ENCODE results near the gene SLC25A20.
A peak's percentile ranks its signal among the peaks of the same experiment; 100 is the strongest.
"Not testable (repeated sequence)": the region's sequence is repeated elsewhere in the genome, so short reads cannot be mapped to it uniquely, and the experiment has no call there.

Gene SLC25A20

GRCh38 chr3:48926425-48927392 is 28.0 kb upstream of the SLC25A20 start:
- no peak for DNase-seq (ENCODE audit: low read depth, low spot score)
- in situ Hi-C loops (cut with HindIII; ENCODE audit: low sequenced_read_pairs) = no loop called here

DNA sequence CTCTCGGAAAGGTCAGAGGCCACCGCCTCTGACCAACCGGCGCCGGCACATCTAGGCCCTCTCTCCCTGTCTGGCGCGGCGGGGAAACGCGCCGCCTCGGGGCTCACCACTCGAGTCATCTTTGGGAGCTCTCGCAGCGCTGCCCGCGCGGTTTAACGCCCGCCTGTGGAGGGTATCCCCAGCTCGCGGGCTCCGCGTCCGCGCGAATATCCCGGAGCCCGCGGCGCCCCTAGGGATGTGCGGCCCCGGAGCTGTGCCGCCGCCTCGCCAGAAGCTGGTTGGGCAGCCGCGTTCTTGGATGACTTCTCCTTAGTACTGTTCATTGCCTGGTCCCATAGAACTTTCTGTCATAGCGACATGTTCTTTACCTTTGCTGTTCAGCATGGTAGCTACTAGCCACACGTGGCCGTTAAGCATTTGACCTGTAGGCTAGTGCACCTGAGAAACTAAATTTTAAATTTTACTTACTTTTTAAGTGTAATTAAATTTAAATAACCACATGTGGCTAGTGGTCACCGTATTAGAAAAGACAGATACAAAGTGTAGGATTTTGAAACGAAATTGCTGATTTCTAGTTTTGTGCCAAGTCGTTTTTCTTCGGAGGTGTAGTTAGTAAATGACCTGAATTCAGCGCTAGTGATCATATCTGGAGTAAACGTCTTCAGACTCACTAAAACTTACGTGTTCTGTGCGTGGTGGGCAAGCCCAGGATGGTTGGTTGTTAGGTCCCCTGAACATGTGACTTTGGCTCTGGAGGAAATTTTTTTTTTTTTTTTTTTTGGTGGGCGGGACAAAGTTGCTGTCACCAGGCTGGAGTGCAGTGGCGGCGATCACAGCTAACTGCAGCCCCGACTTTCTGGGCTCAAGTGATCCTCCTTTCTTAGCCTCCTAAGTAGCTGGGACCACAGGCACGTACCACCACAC is 20.8 kb upstream of the SLC25A20 start:
- in situ Hi-C loops (cut with HindIII; ENCODE audit: low sequenced_read_pairs) = no loop called here
- peak; percentile 41 for DNase-seq (ENCODE audit: low read depth, low spot score)
- H3K4me3 ChIP-seq (ENCODE audit: low read depth, low read length) = peak overlapping the region; percentile 75
- TF ChIP-seq CTCF (IDR thresholded peaks at IDR 0.05; ENCODE audit: low read depth, low read length) = no peak

More at GRCh38 chr3:48926425-48927392, 28.0 kb upstream of the SLC25A20 start:
- TF ChIP-seq CTCF (IDR thresholded peaks at IDR 0.05; ENCODE audit: low read depth, low read length) = no peak
- H3K4me3 ChIP-seq (ENCODE audit: low read depth, low read length) = no peak overlapping the region

DNA sequence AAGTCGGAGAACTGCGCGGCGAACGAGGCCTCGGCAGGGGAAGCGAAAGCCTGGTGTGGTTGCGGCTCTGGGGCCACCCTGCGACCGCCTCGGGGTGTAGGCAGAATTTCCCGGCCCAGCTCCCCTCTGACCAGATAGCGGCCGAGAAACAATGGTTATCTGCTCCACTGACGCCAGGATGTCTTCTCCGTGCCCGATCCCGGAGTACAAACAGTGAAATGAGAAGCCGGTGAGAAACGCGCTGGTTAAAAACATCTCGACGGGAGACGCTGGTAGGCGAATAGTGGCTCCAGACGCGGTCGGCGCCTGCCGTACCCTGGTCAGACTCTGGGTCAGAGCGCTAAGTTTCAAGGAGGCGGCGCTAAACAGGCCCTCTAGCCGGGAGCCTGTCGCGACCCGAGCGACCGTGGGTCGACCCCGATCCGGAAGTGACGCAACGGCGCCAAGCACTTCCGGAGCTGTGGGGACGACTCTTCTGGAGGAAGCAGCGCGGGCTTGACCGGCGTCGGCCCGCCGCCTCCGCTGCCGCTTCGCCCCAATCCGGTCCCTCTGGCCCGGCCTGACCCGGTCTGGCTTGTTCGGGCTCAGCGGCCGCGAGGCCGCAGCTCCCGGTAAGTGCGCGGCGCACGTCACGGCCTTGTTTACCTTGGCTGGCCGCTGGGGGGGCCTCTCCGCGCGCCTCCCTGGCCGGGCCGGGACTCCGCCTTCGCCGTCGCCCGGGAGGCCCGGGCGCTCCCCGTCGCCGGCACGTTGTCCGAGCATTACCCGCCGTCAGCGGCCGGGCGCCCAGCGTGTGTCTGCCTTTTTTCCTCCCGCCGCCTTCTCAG is 19.9 kb upstream of the SLC25A20 start, which contains the start of gene ARIH2:
ARIH2 (plus strand) TSS at position 455 of the 827 bp plus-strand sequence. CDS start 8,717 bp downstream, outside the sequence.
- peak within 1 kb of the TSS; percentile 75 for H3K4me3 ChIP-seq (ENCODE audit: low read depth, low read length)
- peak; percentile 94 for DNase-seq (ENCODE audit: low read depth, low spot score)
- no peak for TF ChIP-seq CTCF (IDR thresholded peaks at IDR 0.05; ENCODE audit: low read depth, low read length)
- in situ Hi-C loops (cut with HindIII; ENCODE audit: low sequenced_read_pairs) = no loop called here

DNA sequence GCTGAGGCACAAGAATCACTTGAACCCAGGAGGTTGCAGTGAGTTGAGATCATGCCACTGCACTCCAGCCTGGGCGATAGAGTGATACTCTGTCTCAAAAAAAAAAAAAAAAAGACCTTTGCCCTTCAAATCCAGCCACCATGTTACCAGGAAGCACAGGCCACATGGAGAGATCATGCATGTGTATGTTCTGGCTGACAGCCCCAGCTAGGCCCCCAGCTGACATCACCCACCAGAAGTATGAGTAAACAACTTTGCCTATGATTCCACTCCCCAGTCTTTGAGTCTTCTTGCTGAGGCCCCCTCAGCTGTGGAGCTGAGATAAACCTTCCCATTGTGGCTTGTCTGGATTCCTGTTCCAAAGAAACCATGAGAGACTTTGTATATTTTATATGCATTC is 16.6 kb upstream of the SLC25A20 start:
- no peak for TF ChIP-seq CTCF (IDR thresholded peaks at IDR 0.05; ENCODE audit: low read depth, low read length)
- in situ Hi-C loops (cut with HindIII; ENCODE audit: low sequenced_read_pairs) = no loop called here
- no peak overlapping the region for H3K4me3 ChIP-seq (ENCODE audit: low read depth, low read length)
- no peak for DNase-seq (ENCODE audit: low read depth, low spot score)

GRCh38 chr3:48907026-48907425 is 8.3 kb upstream of the SLC25A20 start:
- H3K4me3 ChIP-seq (ENCODE audit: low read depth, low read length); in situ Hi-C loops (cut with HindIII; ENCODE audit: low sequenced_read_pairs); DNase-seq (ENCODE audit: low read depth, low spot score): not testable (repeated sequence)

DNA sequence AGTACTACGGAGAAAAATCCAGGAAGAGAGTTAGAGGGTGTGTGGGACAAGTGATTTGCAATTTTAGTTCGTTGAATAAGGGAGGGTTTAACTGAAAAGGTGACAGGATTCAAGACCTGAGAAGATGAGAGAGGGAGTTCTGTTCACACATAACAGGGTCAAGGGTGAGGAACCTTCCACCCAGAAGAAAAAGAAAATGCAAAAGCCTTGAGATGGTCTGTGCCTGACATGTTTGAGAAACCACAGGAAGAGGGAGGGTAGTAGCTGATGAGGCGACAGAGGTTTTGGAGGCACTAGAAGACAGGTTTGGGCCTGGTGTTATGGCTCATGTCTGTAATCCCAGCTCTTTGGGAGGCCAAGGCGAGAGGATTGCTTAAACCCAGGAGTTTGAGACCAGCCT is 591 bp upstream of the SLC25A20 start:
- no peak for TF ChIP-seq CTCF (IDR thresholded peaks at IDR 0.05; ENCODE audit: low read depth, low read length)
- in situ Hi-C loops (cut with HindIII; ENCODE audit: low sequenced_read_pairs) = no loop called here
- DNase-seq (ENCODE audit: low read depth, low spot score) = no peak
- peak overlapping the region; percentile 69 for H3K4me3 ChIP-seq (ENCODE audit: low read depth, low read length)
